ENCODE results near the gene SPG11.
A peak's percentile ranks its signal among the peaks of the same experiment; 100 is the strongest.

SPG11 gene

GRCh38 chr15:44682211-44682610 is 18.7 kb upstream of the SPG11 start:
- no peaks in the 10 kb centered on the region for H3K27me3 ChIP-seq (ENCODE audit: control insufficient read depth in 2 of 2, insufficient read depth in 2 of 2, low read length in 2 of 2)
- no peak overlapping the region for H3K4me3 ChIP-seq (ENCODE audit: low read length in 2 of 2)
- no peak overlapping the region for H3K27ac ChIP-seq (ENCODE audit: low read depth in 2 of 2, low read length in 2 of 2)
- H3K9me3 ChIP-seq (ENCODE audit: control insufficient read depth in 2 of 2, low read length in 2 of 2) = no peaks in the 10 kb centered on the region
- peaks cover 10 to 11% of the 10 kb centered on the region in 2 donors for H3K4me1 ChIP-seq (ENCODE audit: control insufficient read depth in 2 of 2, insufficient read depth in 2 of 2, low read length in 2 of 2)
- no peaks in the 10 kb centered on the region for H3K36me3 ChIP-seq (ENCODE audit: control insufficient read depth in 2 of 2, insufficient read depth in 2 of 2, low read length in 2 of 2)
- H3K9ac ChIP-seq (ENCODE audit: low read depth in 1 of 2, low read length in 2 of 2) = no peak overlapping the region

GRCh38 chr15:44676676-44677075 is 13.2 kb upstream of the SPG11 start:
- Histone ChIP-seq H3K9ac (ENCODE audit: low read depth in 1 of 2, low read length in 2 of 2) (no peak overlapping the region), H3K9me3 (ENCODE audit: control insufficient read depth in 2 of 2, low read length in 2 of 2) (no peaks in the 10 kb centered on the region), H3K4me1 (ENCODE audit: control insufficient read depth in 2 of 2, insufficient read depth in 2 of 2, low read length in 2 of 2) (peaks cover 0 to 4% of the 10 kb centered on the region in 2 donors), H3K27me3 (ENCODE audit: control insufficient read depth in 2 of 2, insufficient read depth in 2 of 2, low read length in 2 of 2) (no peaks in the 10 kb centered on the region), H3K4me3 (ENCODE audit: low read length in 2 of 2) (no peak overlapping the region), H3K36me3 (ENCODE audit: control insufficient read depth in 2 of 2, insufficient read depth in 2 of 2, low read length in 2 of 2) (no peaks in the 10 kb centered on the region), H3K27ac (ENCODE audit: low read depth in 2 of 2, low read length in 2 of 2) (peak overlapping the region in 1 of 2 donors; percentile 61)

- no peaks in the 10 kb centered on the region for H3K9me3 ChIP-seq (ENCODE audit: control insufficient read depth in 2 of 2, low read length in 2 of 2)
- H3K27ac ChIP-seq (ENCODE audit: low read depth in 2 of 2, low read length in 2 of 2) = no peak overlapping the region
- H3K4me3 ChIP-seq (ENCODE audit: low read length in 2 of 2) = no peak overlapping the region
- peaks cover 0 to 4% of the 10 kb centered on the region in 2 donors for H3K4me1 ChIP-seq (ENCODE audit: control insufficient read depth in 2 of 2, insufficient read depth in 2 of 2, low read length in 2 of 2)
- no peak overlapping the region for H3K9ac ChIP-seq (ENCODE audit: low read depth in 1 of 2, low read length in 2 of 2)
- no peaks in the 10 kb centered on the region for H3K36me3 ChIP-seq (ENCODE audit: control insufficient read depth in 2 of 2, insufficient read depth in 2 of 2, low read length in 2 of 2)
- no peaks in the 10 kb centered on the region for H3K27me3 ChIP-seq (ENCODE audit: control insufficient read depth in 2 of 2, insufficient read depth in 2 of 2, low read length in 2 of 2)
Observed at GRCh38 chr15:44675911-44676310, 12.4 kb upstream of the SPG11 start.

- H3K4me1 ChIP-seq (ENCODE audit: control insufficient read depth in 2 of 2, insufficient read depth in 2 of 2, low read length in 2 of 2) = peaks cover 0 to 4% of the 10 kb centered on the region in 2 donors
- no peaks in the 10 kb centered on the region for H3K36me3 ChIP-seq (ENCODE audit: control insufficient read depth in 2 of 2, insufficient read depth in 2 of 2, low read length in 2 of 2)
- H3K9me3 ChIP-seq (ENCODE audit: control insufficient read depth in 2 of 2, low read length in 2 of 2) = no peaks in the 10 kb centered on the region
- H3K4me3 ChIP-seq (ENCODE audit: low read length in 2 of 2) = no peak overlapping the region
- no peaks in the 10 kb centered on the region for H3K27me3 ChIP-seq (ENCODE audit: control insufficient read depth in 2 of 2, insufficient read depth in 2 of 2, low read length in 2 of 2)
- H3K27ac ChIP-seq (ENCODE audit: low read depth in 2 of 2, low read length in 2 of 2) = no peak overlapping the region
- H3K9ac ChIP-seq (ENCODE audit: low read depth in 1 of 2, low read length in 2 of 2) = no peak overlapping the region
Observed at GRCh38 chr15:44673639-44674038, 10.2 kb upstream of the SPG11 start.

- H3K4me3 ChIP-seq (ENCODE audit: low read length in 2 of 2) = no peak overlapping the region
- H3K36me3 ChIP-seq (ENCODE audit: control insufficient read depth in 2 of 2, insufficient read depth in 2 of 2, low read length in 2 of 2) = no peaks in the 10 kb centered on the region
- no peaks in the 10 kb centered on the region for H3K27me3 ChIP-seq (ENCODE audit: control insufficient read depth in 2 of 2, insufficient read depth in 2 of 2, low read length in 2 of 2)
- peaks cover 0 to 3% of the 10 kb centered on the region in 2 donors for H3K4me1 ChIP-seq (ENCODE audit: control insufficient read depth in 2 of 2, insufficient read depth in 2 of 2, low read length in 2 of 2)
- H3K9me3 ChIP-seq (ENCODE audit: control insufficient read depth in 2 of 2, low read length in 2 of 2) = no peaks in the 10 kb centered on the region
- H3K27ac ChIP-seq (ENCODE audit: low read depth in 2 of 2, low read length in 2 of 2) = no peak overlapping the region
- no peak overlapping the region for H3K9ac ChIP-seq (ENCODE audit: low read depth in 1 of 2, low read length in 2 of 2)
Observed at GRCh38 chr15:44670087-44670950, 6.9 kb upstream of the SPG11 start.

GRCh38 chr15:44668921-44669320 is 5.5 kb upstream of the SPG11 start:
- H3K27ac ChIP-seq (ENCODE audit: low read depth in 2 of 2, low read length in 2 of 2) = no peak overlapping the region
- no peaks in the 10 kb centered on the region for H3K27me3 ChIP-seq (ENCODE audit: control insufficient read depth in 2 of 2, insufficient read depth in 2 of 2, low read length in 2 of 2)
- H3K4me1 ChIP-seq (ENCODE audit: control insufficient read depth in 2 of 2, insufficient read depth in 2 of 2, low read length in 2 of 2) = peaks cover 2 to 8% of the 10 kb centered on the region in 2 donors

GRCh38 chr15:44667039-44667360 is 3.5 kb upstream of the SPG11 start:
- Histone ChIP-seq H3K27ac (ENCODE audit: low read depth in 2 of 2, low read length in 2 of 2) (peak overlapping the region in 1 of 2 donors; percentile 61), H3K36me3 (ENCODE audit: control insufficient read depth in 2 of 2, insufficient read depth in 2 of 2, low read length in 2 of 2) (no peaks in the 10 kb centered on the region), H3K4me1 (ENCODE audit: control insufficient read depth in 2 of 2, insufficient read depth in 2 of 2, low read length in 2 of 2) (peaks cover 8 to 14% of the 10 kb centered on the region in 2 donors), H3K9ac (ENCODE audit: low read depth in 1 of 2, low read length in 2 of 2) (peak overlapping the region in 1 of 2 donors; percentile 3), H3K4me3 (ENCODE audit: low read length in 2 of 2) (peak overlapping the region in 1 of 2 donors; percentile 37), H3K9me3 (ENCODE audit: control insufficient read depth in 2 of 2, low read length in 2 of 2) (no peaks in the 10 kb centered on the region), H3K27me3 (ENCODE audit: control insufficient read depth in 2 of 2, insufficient read depth in 2 of 2, low read length in 2 of 2) (no peaks in the 10 kb centered on the region)

More at GRCh38 chr15:44668921-44669320, 5.5 kb upstream of the SPG11 start:
- Histone ChIP-seq H3K36me3 (ENCODE audit: control insufficient read depth in 2 of 2, insufficient read depth in 2 of 2, low read length in 2 of 2) (no peaks in the 10 kb centered on the region), H3K9ac (ENCODE audit: low read depth in 1 of 2, low read length in 2 of 2) (no peak overlapping the region), H3K4me3 (ENCODE audit: low read length in 2 of 2) (no peak overlapping the region), H3K9me3 (ENCODE audit: control insufficient read depth in 2 of 2, low read length in 2 of 2) (no peaks in the 10 kb centered on the region)

- Histone ChIP-seq H3K9me3 (ENCODE audit: control insufficient read depth in 2 of 2, low read length in 2 of 2) (no peaks in the 10 kb centered on the region), H3K4me3 (ENCODE audit: low read length in 2 of 2) (peak overlapping the region in 1 of 2 donors; percentile 37), H3K4me1 (ENCODE audit: control insufficient read depth in 2 of 2, insufficient read depth in 2 of 2, low read length in 2 of 2) (peaks cover 12 to 17% of the 10 kb centered on the region in 2 donors), H3K36me3 (ENCODE audit: control insufficient read depth in 2 of 2, insufficient read depth in 2 of 2, low read length in 2 of 2) (no peaks in the 10 kb centered on the region), H3K27me3 (ENCODE audit: control insufficient read depth in 2 of 2, insufficient read depth in 2 of 2, low read length in 2 of 2) (no peaks in the 10 kb centered on the region), H3K27ac (ENCODE audit: low read depth in 2 of 2, low read length in 2 of 2) (peak overlapping the region; percentile 25 to 61), H3K9ac (ENCODE audit: low read depth in 1 of 2, low read length in 2 of 2) (no peak overlapping the region)
Observed at GRCh38 chr15:44666210-44667038, 3.0 kb upstream of the SPG11 start.

GRCh38 chr15:44662478-44663409 is 718 bp downstream of the SPG11 start:
- Histone ChIP-seq H3K9me3 (ENCODE audit: control insufficient read depth in 2 of 2, low read length in 2 of 2) (no peaks in the 10 kb centered on the region), H3K27me3 (ENCODE audit: control insufficient read depth in 2 of 2, insufficient read depth in 2 of 2, low read length in 2 of 2) (no peaks in the 10 kb centered on the region), H3K36me3 (ENCODE audit: control insufficient read depth in 2 of 2, insufficient read depth in 2 of 2, low read length in 2 of 2) (peaks cover 7 to 11% of the 10 kb centered on the region in 2 donors), H3K27ac (ENCODE audit: low read depth in 2 of 2, low read length in 2 of 2) (peak overlapping the region; percentile 98 to 100), H3K4me3 (ENCODE audit: low read length in 2 of 2) (peak overlapping the region; percentile 91 to 99), H3K4me1 (ENCODE audit: control insufficient read depth in 2 of 2, insufficient read depth in 2 of 2, low read length in 2 of 2) (peaks cover 12 to 17% of the 10 kb centered on the region in 2 donors), H3K9ac (ENCODE audit: low read depth in 1 of 2, low read length in 2 of 2) (peak overlapping the region; percentile 96 to 99)
